PFSK-1 (cell line): Measurements from ENCODE around the gene TRPM3.

Source experiments
- FOXP2 ChIP-seq: optimal IDR thresholded peaks from 2 replicates; pipeline ENCODE3; 2011; ENCODE audit warnings: borderline replicate concordance, control low read depth, inconsistent platforms; ENCODE audit not compliant: insufficient read depth; ENCODE audit errors: extremely low read length, extremely low read depth
- POLR2AphosphoS5 ChIP-seq: IDR thresholded peaks from 2 replicates; pipeline ENCODE4 v1.6.1; 2012; ENCODE audit warnings: low read depth, mild to moderate bottlenecking, control low read depth, low read length, moderate library complexity
- REST ChIP-seq, 2 experiments: IDR thresholded peaks; 2 replicates each; pipeline versions ENCODE4 v1.6.1 to v1.8.0; 2011 to 2012; ENCODE audit warnings: low read depth in 2 of 2, low read length in 2 of 2, control low read depth in 1 of 2, inconsistent platforms in 1 of 2, mild to moderate bottlenecking in 1 of 2, moderate library complexity in 1 of 2; ENCODE audit not compliant: insufficient read depth in 1 of 2
- SIN3A ChIP-seq: IDR thresholded peaks from 2 replicates; pipeline ENCODE4 v1.6.1; 2012; ENCODE audit warnings: mild to moderate bottlenecking, low read length, moderate library complexity, borderline replicate concordance; ENCODE audit not compliant: insufficient read depth
- TAF1 ChIP-seq: IDR thresholded peaks from 2 replicates; pipeline ENCODE4 v1.6.1; 2012; ENCODE audit warnings: low read length, control low read depth, borderline replicate concordance; ENCODE audit not compliant: insufficient read depth

TRPM3 gene

GRCh38 chr9:71025201-71025600, 96.2 kb downstream of the TRPM3 start:
- TF ChIP-seq SIN3A, result no peak
- no peak for TF ChIP-seq POLR2AphosphoS5
- TF ChIP-seq TAF1, result no peak
- no peak for TF ChIP-seq FOXP2
- no peak for TF ChIP-seq REST (IDR thresholded peaks at IDR 0.05; ENCODE audit: insufficient read depth in 1 of 2, low read depth in 2 of 2, low read length in 2 of 2)

- TF ChIP-seq TAF1 (no peak), REST (IDR thresholded peaks at IDR 0.05; ENCODE audit: insufficient read depth in 1 of 2, low read depth in 2 of 2, low read length in 2 of 2) (no peak), POLR2AphosphoS5 (no peak), FOXP2 (no peak), SIN3A (no peak)
These were observed 111.2 kb downstream of the TRPM3 start for GRCh38 chr9:71010258-71010657.

- TF ChIP-seq FOXP2, result no peak
- no peak for TF ChIP-seq POLR2AphosphoS5
- no peak for TF ChIP-seq TAF1
- TF ChIP-seq REST (IDR thresholded peaks at IDR 0.05; ENCODE audit: insufficient read depth in 1 of 2, low read depth in 2 of 2, low read length in 2 of 2), result no peak
- TF ChIP-seq SIN3A, result no peak
These were observed 116.0 kb downstream of the TRPM3 start for GRCh38 chr9:71005456-71005855.

GRCh38 chr9:71004196-71004595, 117.2 kb downstream of the TRPM3 start:
- no peak for TF ChIP-seq POLR2AphosphoS5
- TF ChIP-seq FOXP2, result no peak
- TF ChIP-seq SIN3A, result no peak
- TF ChIP-seq REST (IDR thresholded peaks at IDR 0.05; ENCODE audit: insufficient read depth in 1 of 2, low read depth in 2 of 2, low read length in 2 of 2), result no peak
- TF ChIP-seq TAF1, result no peak

GRCh38 chr9:71003346-71003745, 118.1 kb downstream of the TRPM3 start:
- TF ChIP-seq REST (IDR thresholded peaks at IDR 0.05; ENCODE audit: insufficient read depth in 1 of 2, low read depth in 2 of 2, low read length in 2 of 2) (no peak), TAF1 (no peak), FOXP2 (no peak), SIN3A (no peak), POLR2AphosphoS5 (no peak)
